ENCODE measurements around the gene NCKAP5. TPM values are rescaled to one million over a fixed set of nuclear protein-coding genes. Genes with fewer than 3 reads are reported as not detected.

Gene NCKAP5
- total RNA-seq, 2 donors from 2014 or later: not detected

DNA sequence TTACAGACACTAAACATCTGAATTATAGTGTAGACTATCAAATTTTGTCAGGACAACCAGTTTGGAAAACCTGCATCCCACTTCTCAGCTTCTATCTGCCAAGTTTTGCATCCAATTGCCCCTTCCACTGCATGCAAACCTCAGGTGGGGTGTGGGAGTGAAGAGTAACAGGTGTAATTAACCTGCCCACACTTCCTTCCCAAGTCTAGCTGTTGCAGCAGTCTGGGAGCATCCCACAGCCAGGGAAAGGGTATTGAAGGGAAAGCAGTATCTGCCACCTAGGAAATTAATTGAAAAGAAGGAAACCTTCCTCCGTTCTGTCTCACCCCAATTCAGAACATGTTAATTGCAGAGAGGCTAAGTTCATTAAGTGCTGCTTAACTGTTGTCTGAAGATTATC lies 189.9 kb downstream of the NCKAP5 start:
- no peak overlapping the region for H3K27ac Mint-ChIP-seq
- H3K36me3 Mint-ChIP-seq: no peaks in the 10 kb centered on the region
- ATAC-seq: no peak

DNA sequence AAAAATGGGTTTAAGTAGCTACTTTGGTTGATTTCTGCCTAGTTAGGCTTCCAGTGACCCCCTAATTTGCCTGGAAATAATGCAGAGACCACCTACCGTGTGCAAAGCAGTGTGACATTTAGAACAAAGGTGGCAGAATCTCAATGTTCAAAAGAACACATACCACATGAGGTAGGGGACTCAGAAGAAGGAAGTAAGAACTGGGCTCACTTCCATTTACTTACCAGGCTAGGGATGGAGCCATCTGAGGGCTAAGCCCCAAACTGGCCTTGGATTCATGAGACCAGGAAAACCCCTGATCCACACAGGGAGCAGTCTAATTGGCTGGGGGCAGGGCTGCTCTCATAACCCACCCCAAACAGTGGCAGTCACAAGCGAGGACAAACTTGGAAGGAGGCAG lies 190.7 kb downstream of the NCKAP5 start:
- no peak for ATAC-seq

More for the DNA sequence above, 189.9 kb downstream of the NCKAP5 start:
- no peak for DNase-seq (ENCODE audit: low spot score in 2 of 2)
- H3K9me3 Mint-ChIP-seq: peaks cover 15 to 18% of the 10 kb centered on the region in 2 donors

DNA sequence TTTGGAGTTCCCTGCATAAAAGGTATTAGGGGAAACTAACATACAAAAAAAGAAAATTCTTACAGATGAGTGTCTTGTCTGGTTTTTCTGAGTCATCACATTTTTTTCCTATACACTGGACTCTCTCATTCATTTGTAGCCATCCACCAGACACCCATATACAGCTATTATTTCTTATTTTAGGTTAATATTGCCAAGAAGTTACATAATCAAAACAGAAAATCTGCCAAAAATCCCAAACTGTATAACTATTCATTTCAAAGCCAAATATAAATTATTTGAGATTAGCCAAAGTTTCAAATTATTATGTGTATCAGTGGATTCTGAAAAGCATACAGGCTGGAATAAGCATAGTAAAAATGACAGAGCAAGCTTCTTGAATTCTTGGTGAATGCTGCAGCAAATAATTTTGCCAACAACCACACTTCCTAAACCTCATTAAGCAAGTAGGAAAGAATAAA lies 191.2 kb downstream of the NCKAP5 start:
- H3K27ac Mint-ChIP-seq: no peak overlapping the region
- ATAC-seq (no peak), DNase-seq (ENCODE audit: low spot score in 2 of 2) (no peak)
- H3K36me3 Mint-ChIP-seq: no peaks in the 10 kb centered on the region
- H3K9me3 Mint-ChIP-seq: peaks cover 10 to 13% of the 10 kb centered on the region in 2 donors

More for the DNA sequence above, 190.7 kb downstream of the NCKAP5 start:
- no peak overlapping the region for H3K27ac Mint-ChIP-seq
- DNase-seq (ENCODE audit: low spot score in 2 of 2): no peak
- H3K9me3 Mint-ChIP-seq: peaks cover 15 to 18% of the 10 kb centered on the region in 2 donors
- H3K36me3 Mint-ChIP-seq: no peaks in the 10 kb centered on the region

DNA sequence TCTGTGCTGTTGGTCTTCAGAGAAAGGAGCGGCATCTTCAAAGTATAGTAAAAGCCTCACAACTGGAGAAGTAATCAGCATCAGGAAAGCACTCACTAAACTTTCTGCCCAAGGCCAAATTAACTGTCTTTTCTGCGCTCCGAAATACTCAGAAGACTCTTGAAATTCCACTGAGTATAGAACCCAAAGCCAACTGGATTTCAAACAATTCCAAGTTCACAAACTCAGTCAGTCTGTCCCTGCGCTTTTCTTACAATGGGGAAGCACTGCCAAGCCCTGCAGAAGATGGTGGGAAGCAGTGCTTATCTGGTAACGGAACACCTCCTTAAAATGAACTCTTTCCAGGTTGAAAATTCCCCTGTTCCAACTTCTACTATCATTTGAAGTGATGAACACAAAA lies 193.5 kb downstream of the NCKAP5 start:
- no peak for DNase-seq (ENCODE audit: low spot score in 2 of 2)
- H3K36me3 Mint-ChIP-seq: no peaks in the 10 kb centered on the region
- H3K9me3 Mint-ChIP-seq: peaks cover 12 to 14% of the 10 kb centered on the region in 2 donors
- H3K27ac Mint-ChIP-seq: no peak overlapping the region
- ATAC-seq: no peak

DNA sequence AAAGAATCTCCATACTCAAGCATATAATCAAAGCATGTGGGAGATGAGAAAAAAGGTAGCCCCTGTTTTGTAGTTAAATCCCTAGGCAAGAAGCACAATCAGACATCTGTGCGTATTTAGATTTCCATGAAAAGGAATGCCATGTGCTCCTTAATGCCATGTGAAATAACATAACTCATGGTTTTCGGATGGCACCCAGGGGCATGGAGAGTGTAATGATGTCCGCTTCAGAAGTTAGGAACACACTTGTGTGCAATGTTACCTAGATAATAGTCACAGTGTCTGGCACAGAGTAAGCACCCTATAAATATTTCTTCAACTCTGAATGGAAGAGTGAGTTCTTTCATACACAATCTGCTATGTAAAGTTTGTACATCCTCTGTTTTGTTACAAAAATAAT lies 197.0 kb downstream of the NCKAP5 start:
- H3K9me3 Mint-ChIP-seq: peaks cover 15% of the 10 kb centered on the region in 2 donors
- ATAC-seq (no peak), DNase-seq (ENCODE audit: low spot score in 2 of 2) (no peak)
- H3K27ac Mint-ChIP-seq: no peak overlapping the region
- no peaks in the 10 kb centered on the region for H3K36me3 Mint-ChIP-seq

DNA sequence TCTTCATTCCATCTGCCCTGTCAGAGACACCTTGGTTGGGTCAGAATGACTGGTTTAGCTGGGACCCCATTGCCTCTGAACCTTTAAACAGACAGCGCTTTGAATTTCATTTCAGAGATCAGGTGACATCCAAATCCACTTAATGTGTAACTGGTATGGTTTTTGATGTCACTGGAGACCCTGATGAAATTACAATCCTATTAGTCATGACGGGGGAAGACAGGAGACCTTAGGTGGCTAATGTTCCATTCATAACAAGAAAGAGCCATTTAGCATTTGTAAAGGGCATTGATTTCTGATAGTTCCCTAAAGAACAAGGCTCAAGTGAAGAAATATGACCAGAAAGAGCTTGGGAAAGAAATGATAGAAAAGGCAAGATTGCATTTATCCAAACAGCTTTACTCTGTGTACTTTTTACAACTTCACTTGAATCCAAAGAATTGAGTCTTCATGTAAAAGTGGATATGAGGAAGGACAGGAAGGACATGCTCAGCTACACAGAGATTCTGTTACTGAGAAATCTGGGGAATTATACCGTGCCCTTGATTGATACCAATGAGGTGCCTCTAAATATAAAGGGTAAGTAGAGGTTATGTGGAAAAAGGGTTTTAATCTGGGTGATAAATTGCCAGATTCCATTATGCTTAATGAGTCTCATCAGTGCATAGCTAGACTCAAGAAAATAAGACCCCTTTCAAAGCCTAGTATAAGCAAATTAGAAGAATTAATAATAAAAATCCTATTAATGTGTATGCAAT lies 198.2 kb downstream of the NCKAP5 start:
- ATAC-seq (no peak), DNase-seq (ENCODE audit: low spot score in 2 of 2) (no peak)
- Mint-ChIP-seq H3K27ac (no peak overlapping the region), H3K36me3 (no peaks in the 10 kb centered on the region), H3K9me3 (peaks cover 15% of the 10 kb centered on the region in 2 donors)

DNA sequence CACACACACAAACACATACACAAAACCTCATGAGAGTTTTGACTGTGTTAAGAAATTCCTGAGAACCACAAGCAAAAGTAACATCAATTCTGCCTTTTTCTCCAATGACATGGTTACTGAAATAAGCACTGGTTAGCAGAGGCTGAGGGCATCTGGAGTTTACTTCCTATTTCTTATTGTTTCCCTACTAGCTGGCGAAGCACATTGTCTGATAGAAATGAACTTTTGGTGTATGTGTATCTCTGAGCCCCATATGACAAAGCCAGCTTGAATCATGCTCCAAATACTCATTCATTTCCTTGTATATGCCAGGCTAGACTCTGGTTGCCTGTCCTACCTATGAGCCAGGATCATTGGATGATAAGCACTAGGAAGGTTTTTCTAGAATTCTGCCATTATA lies 203.1 kb downstream of the NCKAP5 start:
- DNase-seq (ENCODE audit: low spot score in 2 of 2) (no peak), ATAC-seq (no peak)
- no peak overlapping the region for H3K27ac Mint-ChIP-seq
- H3K36me3 Mint-ChIP-seq: no peaks in the 10 kb centered on the region
- peaks cover 6 to 20% of the 10 kb centered on the region in 2 donors for H3K9me3 Mint-ChIP-seq

DNA sequence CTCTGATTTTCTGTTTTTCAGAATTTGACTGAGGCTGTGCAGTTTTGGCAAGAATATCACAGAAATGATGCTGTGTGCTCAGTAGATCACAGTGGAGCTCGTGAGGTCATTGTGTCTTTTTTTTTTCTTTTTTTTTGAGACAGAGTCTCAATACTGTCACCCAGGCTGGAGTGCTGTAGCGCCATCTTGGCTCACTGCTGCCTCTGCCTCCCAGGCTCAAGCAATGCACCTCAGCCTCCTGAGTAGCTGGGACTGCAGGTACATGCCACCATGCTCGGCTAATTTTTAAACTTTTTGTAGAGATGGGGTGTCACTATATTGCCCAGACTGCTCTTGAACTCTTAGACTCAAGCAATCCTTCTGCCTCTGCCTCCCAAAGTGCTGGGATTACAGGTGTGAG lies 203.6 kb downstream of the NCKAP5 start:
- Mint-ChIP-seq H3K36me3 (no peaks in the 10 kb centered on the region), H3K9me3 (peaks cover 6 to 23% of the 10 kb centered on the region in 2 donors), H3K27ac (no peak overlapping the region)
- no peak for ATAC-seq
- no peak for DNase-seq (ENCODE audit: low spot score in 2 of 2)

GRCh38 chr2:133363884-133364283 lies 204.4 kb downstream of the NCKAP5 start:
- ATAC-seq (no peak), DNase-seq (ENCODE audit: low spot score in 2 of 2) (no peak)
- peaks cover 3 to 20% of the 10 kb centered on the region in 2 donors for H3K9me3 Mint-ChIP-seq
- H3K27ac Mint-ChIP-seq: no peak overlapping the region
- H3K36me3 Mint-ChIP-seq: no peaks in the 10 kb centered on the region

- Mint-ChIP-seq H3K27ac (no peak overlapping the region), H3K36me3 (no peaks in the 10 kb centered on the region), H3K9me3 (peaks cover 0 to 22% of the 10 kb centered on the region in 2 donors)
- ATAC-seq: no peak
- DNase-seq (ENCODE audit: low spot score in 2 of 2): no peak
These were observed 206.2 kb downstream of the NCKAP5 start for GRCh38 chr2:133362061-133362476.

GRCh38 chr2:133360882-133361281 lies 207.4 kb downstream of the NCKAP5 start:
- ATAC-seq (no peak), DNase-seq (ENCODE audit: low spot score in 2 of 2) (no peak)
- peaks cover 0 to 22% of the 10 kb centered on the region in 2 donors for H3K9me3 Mint-ChIP-seq
- H3K36me3 Mint-ChIP-seq: no peaks in the 10 kb centered on the region
- no peak overlapping the region for H3K27ac Mint-ChIP-seq

DNA sequence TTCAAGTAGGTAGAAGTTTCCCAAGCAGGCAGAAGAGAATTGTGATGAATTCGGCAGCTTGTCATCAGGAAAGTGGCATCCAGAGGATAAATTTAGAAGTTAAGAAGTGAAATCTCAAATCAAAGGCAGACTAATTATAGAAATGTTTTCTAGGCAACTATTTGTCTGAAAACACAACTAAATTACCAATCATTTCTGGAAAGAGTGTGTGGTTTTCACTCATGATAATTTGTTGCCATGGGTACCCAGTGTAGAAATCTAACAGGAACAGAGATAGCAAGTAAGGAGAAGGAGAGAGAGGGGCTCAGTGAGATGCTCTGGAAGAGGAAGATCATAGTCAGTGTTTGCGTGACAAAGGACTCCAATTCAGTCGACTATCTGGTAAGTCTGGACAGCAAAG lies 208.1 kb downstream of the NCKAP5 start:
- no peaks in the 10 kb centered on the region for H3K36me3 Mint-ChIP-seq
- no peak for ATAC-seq
- peaks cover 0 to 22% of the 10 kb centered on the region in 2 donors for H3K9me3 Mint-ChIP-seq
- no peak overlapping the region for H3K27ac Mint-ChIP-seq
- no peak for DNase-seq (ENCODE audit: low spot score in 2 of 2)

DNA sequence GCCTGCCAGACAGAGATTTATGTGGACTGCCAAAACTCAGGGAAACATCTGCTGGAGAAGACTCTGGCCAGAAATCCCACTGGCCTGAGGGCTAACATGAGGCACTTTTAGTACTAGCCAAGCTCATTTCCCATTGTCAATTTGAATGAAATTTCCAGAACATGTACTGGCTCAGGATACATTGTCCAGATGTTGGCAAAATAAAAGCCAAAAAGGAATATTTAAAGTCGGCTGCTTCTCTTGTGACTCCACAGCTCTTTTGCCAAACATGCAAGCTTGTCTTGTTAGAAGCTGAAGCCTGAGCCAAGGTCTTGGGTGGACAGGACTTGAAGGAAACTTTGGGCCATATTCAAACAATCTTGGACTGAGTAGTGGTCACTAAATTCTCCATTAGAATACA lies 215.5 kb downstream of the NCKAP5 start:
- ATAC-seq: no peak
- H3K9me3 Mint-ChIP-seq: peaks cover 13 to 14% of the 10 kb centered on the region in 2 donors
- no peaks in the 10 kb centered on the region for H3K36me3 Mint-ChIP-seq

GRCh38 chr2:133346654-133347053 lies 221.6 kb downstream of the NCKAP5 start:
- DNase-seq (ENCODE audit: low spot score in 2 of 2): no peak
- no peak for ATAC-seq
- Mint-ChIP-seq H3K27ac (no peak overlapping the region), H3K36me3 (no peaks in the 10 kb centered on the region), H3K9me3 (peaks cover 15 to 17% of the 10 kb centered on the region in 2 donors)

More for the DNA sequence above, 215.5 kb downstream of the NCKAP5 start:
- H3K27ac Mint-ChIP-seq: no peak overlapping the region
- no peak for DNase-seq (ENCODE audit: low spot score in 2 of 2)

GRCh38 chr2:133345638-133346037 lies 222.6 kb downstream of the NCKAP5 start:
- Mint-ChIP-seq H3K36me3 (no peaks in the 10 kb centered on the region), H3K27ac (no peak overlapping the region), H3K9me3 (peaks cover 9 to 14% of the 10 kb centered on the region in 2 donors)
- no peak for ATAC-seq
- DNase-seq (ENCODE audit: low spot score in 2 of 2): no peak

DNA sequence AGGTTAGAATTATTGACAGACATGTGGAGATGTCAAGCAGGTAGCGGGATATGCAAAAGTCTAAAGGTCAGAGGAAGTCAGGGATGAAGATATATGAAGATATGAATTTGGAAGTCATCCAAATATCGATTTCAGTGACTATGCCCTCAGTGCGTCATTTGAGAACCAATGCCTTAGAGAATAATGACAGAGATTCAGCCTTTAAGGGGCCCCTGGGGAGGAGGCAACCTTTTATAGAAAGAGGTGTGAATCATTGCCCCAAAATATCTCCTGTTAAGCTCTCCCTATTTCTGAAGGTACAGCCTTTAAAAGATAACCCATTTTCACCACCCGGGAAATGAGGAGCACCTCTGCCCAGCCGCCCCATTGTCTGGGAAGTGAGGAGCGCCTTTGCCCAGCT lies 223.4 kb downstream of the NCKAP5 start:
- Mint-ChIP-seq H3K9me3 (peaks cover 9 to 14% of the 10 kb centered on the region in 2 donors), H3K36me3 (no peaks in the 10 kb centered on the region), H3K27ac (no peak overlapping the region)
- no peak for ATAC-seq
- no peak for DNase-seq (ENCODE audit: low spot score in 2 of 2)

DNA sequence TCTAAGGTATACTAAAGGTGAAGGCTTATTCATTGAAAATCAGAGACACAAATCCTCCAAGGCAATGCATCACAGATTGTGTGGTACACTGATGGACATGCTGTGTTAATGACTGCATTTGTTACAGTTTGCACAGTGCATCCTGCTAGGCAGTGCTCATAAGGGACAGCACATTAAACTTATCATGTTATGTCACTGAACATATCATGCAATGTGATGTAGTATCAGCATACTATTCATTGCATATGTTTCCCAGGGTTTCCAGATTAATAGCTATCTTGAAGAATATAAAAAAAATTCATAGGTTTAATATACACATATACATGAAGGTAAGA lies 225.3 kb downstream of the NCKAP5 start:
- DNase-seq (ENCODE audit: low spot score in 2 of 2): no peak

More for the DNA sequence above, 225.3 kb downstream of the NCKAP5 start:
- H3K27ac Mint-ChIP-seq: no peak overlapping the region
- peaks cover 9 to 10% of the 10 kb centered on the region in 2 donors for H3K9me3 Mint-ChIP-seq
- no peak for ATAC-seq
- no peaks in the 10 kb centered on the region for H3K36me3 Mint-ChIP-seq
